Stimulated activated CD4-positive, alpha-beta T cell treated with anti-CD3 and anti-CD28 coated beads, Interleukin-1b, Interleukin-23, amount 100 ng/mL, for 24 hours (primary cell): ENCODE measurements around the gene ADAMTS2.

ENCODE experiments used
- DNase-seq, 4 experiments: peaks; one replicate each; pipeline ENCODE4 v3.0.0-alpha.2; 2020; ENCODE audit warnings: low read depth in 4 of 4, low spot score in 1 of 4

Gene ADAMTS2

GRCh38 chr5:179281694-179282093, 63.6 kb downstream of the ADAMTS2 start:
- no peak for DNase-seq

DNA sequence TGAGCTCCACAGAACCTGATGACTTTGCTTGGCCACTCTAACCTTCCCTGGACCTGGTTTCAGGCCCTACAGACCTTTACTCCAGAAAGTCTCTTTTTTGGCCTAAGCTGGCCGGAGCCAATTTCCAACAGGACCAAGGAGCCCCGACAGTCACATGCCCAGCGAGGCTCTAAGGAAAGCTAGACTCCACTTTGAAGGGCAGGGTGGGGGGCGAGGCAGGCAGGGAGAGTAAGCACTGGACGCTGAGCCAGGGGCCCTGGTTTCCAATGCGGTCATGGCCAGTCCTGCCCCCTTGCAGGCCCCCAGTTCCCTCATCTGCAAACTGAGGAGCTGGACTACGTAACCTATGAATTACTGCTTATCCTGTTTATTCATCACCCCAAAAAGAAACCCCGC, 65.2 kb downstream of the ADAMTS2 start:
- DNase-seq = no peak

GRCh38 chr5:179279347-179280094, 65.7 kb downstream of the ADAMTS2 start:
- DNase-seq = no peak

GRCh38 chr5:179278546-179278945, 66.7 kb downstream of the ADAMTS2 start:
- no peak for DNase-seq

GRCh38 chr5:179278119-179278518, 67.1 kb downstream of the ADAMTS2 start:
- no peak for DNase-seq

DNA sequence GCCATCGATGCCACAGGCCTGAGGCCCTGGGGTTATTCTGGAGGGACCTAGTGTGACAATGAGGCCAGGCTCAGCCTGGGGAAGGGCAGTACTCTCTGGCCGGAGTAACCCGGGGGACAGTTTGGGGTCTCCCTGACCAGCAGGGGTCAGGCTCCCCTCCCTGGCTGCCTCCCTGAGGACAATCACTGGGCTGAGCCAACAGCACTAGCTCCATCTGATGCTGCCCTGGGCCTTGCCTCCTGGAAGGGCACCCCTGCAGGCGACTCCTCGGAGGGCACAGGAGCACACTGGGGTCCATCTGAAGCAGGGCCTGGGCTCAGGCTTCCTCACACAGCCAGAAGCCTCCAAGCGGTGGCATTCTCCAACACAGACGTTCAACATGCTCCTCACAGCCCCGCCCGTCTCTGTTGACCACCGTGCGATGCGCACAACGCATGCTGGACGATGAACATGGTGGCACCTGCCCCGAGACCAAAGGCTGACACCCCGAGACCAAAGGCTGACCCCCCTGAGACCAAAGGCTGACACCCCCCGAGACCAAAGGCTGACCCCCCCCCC, 68.3 kb downstream of the ADAMTS2 start:
- no peak for DNase-seq

GRCh38 chr5:179275941-179276837, 69.1 kb downstream of the ADAMTS2 start:
- no peak for DNase-seq

GRCh38 chr5:179275381-179275878, 69.8 kb downstream of the ADAMTS2 start:
- no peak for DNase-seq

DNA sequence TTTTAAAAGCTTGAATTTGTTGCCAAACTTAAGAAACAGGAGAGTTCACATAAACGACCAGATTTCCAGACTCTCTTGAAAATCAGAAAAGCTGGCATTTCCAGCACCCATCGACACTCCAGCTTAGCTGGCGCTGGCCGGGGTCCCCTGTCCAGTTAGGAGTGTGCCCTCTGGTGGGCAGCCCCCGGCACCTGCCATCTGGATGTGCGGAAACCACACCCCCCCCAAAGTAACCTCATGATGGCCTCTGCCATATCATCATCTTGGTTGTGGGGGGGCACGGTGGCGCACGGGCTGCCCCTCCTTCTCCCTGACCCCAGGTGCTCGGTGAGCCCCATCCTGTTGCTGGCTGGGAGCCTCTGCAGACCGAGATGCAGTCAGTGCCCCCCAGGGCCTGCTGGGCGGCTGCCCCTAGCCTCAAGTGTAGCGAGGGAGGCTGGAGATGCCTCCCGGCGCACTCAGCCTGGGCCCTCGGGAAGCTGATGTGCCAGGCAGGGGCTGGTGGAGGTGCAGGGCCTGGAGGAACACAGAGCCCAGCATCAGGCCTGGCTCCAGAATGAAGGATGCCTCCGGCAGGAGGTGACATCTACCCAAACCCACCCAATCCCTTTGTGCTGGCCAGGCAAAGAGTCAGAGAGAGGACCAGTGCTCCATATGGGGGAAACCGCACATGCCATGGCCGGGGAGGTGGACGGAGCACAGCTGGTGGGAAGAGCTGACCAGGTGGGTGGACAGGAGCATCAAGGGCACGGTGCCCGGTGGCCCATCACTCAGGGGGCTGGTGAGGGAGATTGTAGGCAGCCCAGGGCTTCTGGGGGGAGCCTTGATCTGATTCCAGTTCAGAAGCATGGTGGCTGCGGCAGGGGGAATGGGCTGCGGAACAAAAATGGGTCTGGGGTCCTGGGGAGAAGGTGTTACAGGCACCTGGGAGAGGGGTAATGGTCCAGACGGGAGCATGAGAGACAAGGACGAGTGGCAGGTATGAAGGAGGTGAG, 70.6 kb downstream of the ADAMTS2 start:
- no peak for DNase-seq

DNA sequence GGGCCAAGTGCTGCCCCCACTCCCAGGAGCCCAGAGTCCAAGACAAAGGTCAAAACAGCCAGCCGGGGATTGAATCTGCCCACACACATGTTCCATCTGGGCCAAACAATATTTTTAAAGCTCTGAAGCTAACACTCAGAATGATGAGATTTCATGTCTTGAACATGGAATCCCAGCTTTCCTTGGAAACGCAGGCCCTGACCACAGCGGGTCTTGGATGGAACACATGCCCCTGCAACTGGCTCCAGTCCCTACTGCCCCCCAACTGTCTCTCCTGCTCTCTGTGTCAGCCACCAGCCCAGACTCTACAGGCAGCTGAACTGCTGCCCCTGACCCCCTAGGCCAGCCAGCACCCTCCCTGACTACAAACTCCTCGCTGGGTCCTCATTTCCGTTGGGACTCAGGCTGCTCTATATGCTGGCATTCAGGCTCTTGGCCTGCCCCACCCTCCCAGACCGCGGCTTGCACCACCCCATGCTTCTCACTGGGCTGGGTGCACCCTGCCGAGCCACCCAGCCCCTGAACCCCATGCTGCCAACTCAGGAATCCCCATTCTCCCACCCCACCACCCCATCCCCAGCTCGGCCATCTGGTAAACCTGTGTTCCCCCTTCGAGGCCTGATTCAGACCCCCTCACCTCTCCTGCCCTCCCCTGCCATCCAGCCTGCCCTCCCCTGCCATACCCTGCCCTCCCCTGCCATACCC, 71.7 kb downstream of the ADAMTS2 start:
- no peak for DNase-seq

DNA sequence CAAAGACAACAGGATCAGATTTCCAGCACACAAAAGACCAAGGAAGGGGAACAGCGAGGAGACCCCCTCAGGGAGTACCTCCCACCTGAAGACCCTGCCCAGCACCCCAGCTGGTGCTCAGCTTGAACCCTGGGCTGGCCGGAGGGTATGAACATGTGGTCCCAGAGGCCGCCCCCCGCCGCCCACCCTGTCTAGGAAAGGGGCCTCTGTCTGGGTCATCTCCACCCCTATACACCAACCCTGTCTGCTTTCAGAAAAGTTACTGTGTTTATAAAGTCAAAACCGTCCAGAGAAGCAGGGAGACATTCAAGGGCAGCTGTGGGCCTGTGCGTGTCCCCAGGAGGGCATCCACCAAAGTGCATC, 72.2 kb downstream of the ADAMTS2 start:
- DNase-seq = no peak

- DNase-seq = no peak
Observed at GRCh38 chr5:179272326-179273072, 72.8 kb downstream of the ADAMTS2 start.

DNA sequence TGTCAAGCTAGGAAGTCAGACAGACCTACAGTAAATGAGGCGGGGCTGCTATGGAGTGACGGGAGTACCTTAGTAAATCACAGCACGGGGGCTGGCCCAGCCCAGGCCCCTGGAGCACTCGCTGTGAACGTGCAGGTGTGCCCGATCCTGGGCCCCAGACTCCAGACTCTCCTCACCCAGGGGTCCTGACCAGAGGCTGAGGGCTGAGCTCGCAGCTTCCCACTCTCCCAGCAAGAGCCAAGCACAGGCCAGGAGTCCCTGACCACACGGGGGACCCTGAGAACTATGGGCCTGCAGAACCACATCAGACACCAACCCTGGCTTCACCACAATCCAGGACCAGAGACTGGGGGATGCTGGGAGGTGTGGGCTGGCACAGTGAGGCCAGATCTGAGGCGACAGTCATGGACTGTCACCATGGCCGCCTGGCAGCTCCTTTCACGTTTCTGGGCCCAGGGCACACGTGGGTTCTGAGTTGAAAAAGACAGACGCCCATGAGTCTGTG, 73.4 kb downstream of the ADAMTS2 start:
- no peak for DNase-seq

DNA sequence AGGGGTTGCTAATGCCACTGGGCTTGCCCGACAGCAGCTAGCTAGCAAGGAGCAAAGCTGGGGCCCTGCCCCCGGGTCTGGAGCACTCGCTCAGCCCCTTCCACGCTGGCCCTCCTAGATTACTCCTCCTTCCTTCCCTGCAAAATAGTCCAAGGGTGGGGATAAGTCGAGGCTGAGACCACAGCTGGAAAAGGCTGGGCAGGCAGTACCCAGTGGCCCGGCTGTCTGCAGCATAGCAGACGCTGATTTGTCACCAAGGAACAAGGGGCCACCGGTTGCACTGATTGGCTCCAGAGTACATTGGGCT, 73.9 kb downstream of the ADAMTS2 start:
- no peak for DNase-seq

- DNase-seq = no peak
Observed at GRCh38 chr5:179270581-179271427, 74.5 kb downstream of the ADAMTS2 start.

GRCh38 chr5:179269781-179270543, 75.3 kb downstream of the ADAMTS2 start:
- DNase-seq = no peak

- no peak for DNase-seq
Observed at GRCh38 chr5:179268966-179269693, 76.1 kb downstream of the ADAMTS2 start.
